GM12865 (cell line): Measurements from ENCODE around the gene MGST2.

ENCODE experiments used
- DNase-seq: peaks from one replicate; pipeline ENCODE4 v3.0.0; 2010; ENCODE audit warnings: low read depth
- H3K4me3 ChIP-seq: 2 replicates; pipeline ENCODE4 v1.5.1; 2011; ENCODE audit warnings: mild to moderate bottlenecking, low read depth, low read length, control low read depth
- CTCF ChIP-seq: IDR thresholded peaks from 2 replicates; pipeline ENCODE4 v1.5.1; 2011; ENCODE audit warnings: low read length, control low read depth, low read depth, inconsistent platforms; ENCODE audit not compliant: insufficient read depth; ENCODE audit errors: missing control alignments

Gene MGST2

GRCh38 chr4:139676365-139676764 is 10.7 kb downstream of the MGST2 start:
- no peak for DNase-seq
- no peak for TF ChIP-seq CTCF
- no peak overlapping the region for H3K4me3 ChIP-seq

- H3K4me3 ChIP-seq: no peak overlapping the region
- DNase-seq: no peak
- TF ChIP-seq CTCF: no peak
Observed at GRCh38 chr4:139676913-139677585, 11.4 kb downstream of the MGST2 start.

- H3K4me3 ChIP-seq: no peak overlapping the region
- DNase-seq: no peak
- no peak for TF ChIP-seq CTCF
Observed at GRCh38 chr4:139682309-139682708, 16.7 kb downstream of the MGST2 start.

GRCh38 chr4:139682741-139683151 is 17.1 kb downstream of the MGST2 start:
- H3K4me3 ChIP-seq: no peak overlapping the region
- no peak for TF ChIP-seq CTCF
- no peak for DNase-seq

- TF ChIP-seq CTCF: no peak
- H3K4me3 ChIP-seq: no peak overlapping the region
- no peak for DNase-seq
Observed at GRCh38 chr4:139684351-139684750, 18.7 kb downstream of the MGST2 start.

GRCh38 chr4:139685180-139685579 is 19.6 kb downstream of the MGST2 start:
- H3K4me3 ChIP-seq: no peak overlapping the region
- DNase-seq: no peak
- TF ChIP-seq CTCF: no peak

- TF ChIP-seq CTCF: no peak
- no peak for DNase-seq
- H3K4me3 ChIP-seq: no peak overlapping the region
Observed at GRCh38 chr4:139686130-139686529, 20.5 kb downstream of the MGST2 start.
